ENCODE data around the gene TSEN2.
"Not testable (repeated sequence)": the region's sequence is repeated elsewhere in the genome, so short reads cannot be mapped to it uniquely, and the experiment has no call there.

TSEN2 gene

GRCh38 chr3:12472796-12473195 is 11.5 kb upstream of the TSEN2 start:
- DNase-seq = no peak

GRCh38 chr3:12473511-12473910 is 10.8 kb upstream of the TSEN2 start:
- no peak for DNase-seq

GRCh38 chr3:12476238-12476897 is 7.9 kb upstream of the TSEN2 start:
- DNase-seq = no peak

DNA sequence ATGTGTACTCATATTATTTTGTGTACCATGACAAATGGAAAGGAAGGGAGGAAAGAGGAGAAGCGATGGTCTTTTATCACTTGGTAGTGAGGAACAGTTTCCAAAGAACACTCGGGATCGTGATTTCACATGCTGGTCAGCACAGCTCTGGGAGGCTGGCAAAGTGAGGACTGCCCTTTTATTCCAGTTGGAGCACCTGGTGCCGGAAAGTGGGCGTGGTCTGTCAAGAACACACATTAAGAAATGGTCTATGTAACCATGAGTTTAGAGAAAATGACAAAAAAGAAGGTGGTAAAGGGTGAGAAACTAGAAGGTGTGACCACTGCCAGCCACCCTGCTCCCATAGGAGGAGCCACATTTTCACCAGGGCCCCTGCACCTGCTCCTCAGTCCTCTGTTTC is 7.0 kb upstream of the TSEN2 start:
- DNase-seq = no peak

DNA sequence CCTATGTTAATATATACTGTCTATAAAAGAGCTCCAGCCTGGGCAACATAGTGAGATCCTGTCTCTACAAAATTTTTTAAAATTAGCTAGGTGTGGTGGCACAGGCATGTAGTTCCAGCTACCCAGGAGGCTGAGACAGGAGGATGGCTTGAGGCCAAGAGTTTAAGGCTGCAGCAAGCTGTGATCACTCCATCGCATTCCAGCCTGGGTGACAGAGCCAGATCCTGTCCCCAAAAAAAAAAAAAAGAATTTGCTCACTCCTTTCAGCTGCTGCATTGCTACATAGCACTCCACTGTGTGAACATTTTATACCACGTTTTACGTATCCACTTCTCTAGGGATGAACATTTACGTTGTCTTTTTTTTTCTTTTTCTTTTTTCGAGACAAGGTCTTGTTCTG is 6.0 kb upstream of the TSEN2 start:
- DNase-seq = no peak

- not testable (repeated sequence) for DNase-seq
Measured at GRCh38 chr3:12479198-12479597, 5.1 kb upstream of the TSEN2 start.

DNA sequence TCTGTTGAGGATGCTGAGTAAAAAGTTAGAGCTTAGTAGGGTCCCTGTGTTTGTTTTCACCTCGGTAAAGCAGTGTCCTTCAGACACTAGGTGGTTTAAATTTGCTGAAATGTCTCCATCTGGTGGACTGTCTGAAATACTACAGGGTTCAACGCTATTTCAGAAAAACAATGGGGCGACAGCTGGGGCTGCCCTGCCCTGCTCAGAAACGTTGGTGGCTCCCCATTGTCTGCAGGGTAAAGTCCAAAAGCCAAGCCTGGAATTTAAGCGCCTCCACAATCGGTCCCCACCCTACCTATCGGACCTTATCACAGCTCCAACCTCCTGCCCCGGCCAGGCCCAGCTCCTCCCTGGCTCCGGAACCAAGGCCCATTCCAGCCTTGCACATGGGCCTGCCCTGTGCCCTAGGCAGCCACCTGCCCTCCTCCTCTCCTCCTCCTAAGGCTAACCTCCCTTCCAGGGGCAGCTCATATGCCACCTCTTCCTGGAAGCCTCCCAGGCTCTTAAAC is 4.3 kb upstream of the TSEN2 start:
- peak; percentile 47 for DNase-seq

DNA sequence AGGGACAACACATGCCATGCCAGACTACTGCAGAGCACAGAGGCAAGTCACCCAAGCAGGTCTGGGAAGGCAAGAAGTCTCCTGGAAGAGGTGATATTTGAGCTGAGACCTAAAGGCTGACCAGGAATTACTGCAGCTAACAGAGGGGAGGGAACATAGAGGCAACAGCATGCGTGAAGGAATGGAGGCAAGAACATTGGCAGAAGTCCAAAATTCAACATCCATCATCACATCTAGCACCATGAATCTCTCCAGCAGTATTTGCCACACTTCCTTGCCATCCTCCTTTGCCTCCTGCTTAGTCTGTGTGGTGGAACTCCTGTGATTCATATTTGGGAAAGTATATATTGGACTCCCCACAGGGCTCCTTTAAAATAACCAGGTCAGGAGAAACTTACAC is 870 bp upstream of the TSEN2 start:
- DNase-seq = no peak

DNA sequence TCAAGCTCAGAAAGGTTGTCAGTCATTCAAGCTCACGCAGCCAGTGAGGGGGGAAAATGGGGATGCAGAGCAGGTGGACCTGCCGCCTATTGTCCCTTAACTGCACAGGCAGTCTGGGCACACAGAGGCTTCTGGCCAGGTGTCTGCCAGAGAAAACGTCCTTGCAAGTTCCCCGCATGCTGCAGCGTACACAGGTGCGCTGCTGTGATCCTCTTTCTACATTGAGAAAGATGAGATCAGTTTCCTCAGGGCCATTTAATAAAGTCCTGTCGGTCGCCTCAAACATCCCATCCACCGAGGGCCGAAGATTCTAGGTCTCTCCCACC is 445 bp upstream of the TSEN2 start:
- no peak for DNase-seq

GRCh38 chr3:12484983-12485327 is 675 bp downstream of the TSEN2 start:
- DNase-seq = no peak

GRCh38 chr3:12486001-12486400 is 1.7 kb downstream of the TSEN2 start:
- DNase-seq = no peak

DNA sequence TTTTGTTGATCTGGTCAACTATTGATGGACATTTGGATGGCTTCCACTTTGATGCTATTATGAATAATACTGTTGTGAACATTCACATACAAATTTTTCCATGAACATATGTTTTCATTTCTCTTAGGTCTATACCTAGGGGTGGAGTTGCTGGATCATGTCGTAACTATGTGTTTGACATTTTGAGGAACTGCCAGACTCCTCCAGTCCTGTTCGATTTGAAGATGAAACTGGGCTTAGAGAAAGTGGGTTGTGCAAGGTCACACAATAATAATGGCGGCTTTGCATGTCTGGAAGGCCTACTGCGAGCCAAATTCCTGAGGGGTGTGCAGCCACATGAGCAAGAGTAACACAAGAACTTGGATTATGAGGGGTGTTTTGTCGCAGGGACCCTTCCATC is 2.6 kb downstream of the TSEN2 start:
- peak; percentile 85 for DNase-seq

GRCh38 chr3:12487336-12487735 is 3.1 kb downstream of the TSEN2 start:
- no peak for DNase-seq

GRCh38 chr3:12487786-12488185 is 3.5 kb downstream of the TSEN2 start:
- peak; percentile 31 for DNase-seq

GRCh38 chr3:12489368-12489767 is 5.1 kb downstream of the TSEN2 start:
- no peak for DNase-seq

DNA sequence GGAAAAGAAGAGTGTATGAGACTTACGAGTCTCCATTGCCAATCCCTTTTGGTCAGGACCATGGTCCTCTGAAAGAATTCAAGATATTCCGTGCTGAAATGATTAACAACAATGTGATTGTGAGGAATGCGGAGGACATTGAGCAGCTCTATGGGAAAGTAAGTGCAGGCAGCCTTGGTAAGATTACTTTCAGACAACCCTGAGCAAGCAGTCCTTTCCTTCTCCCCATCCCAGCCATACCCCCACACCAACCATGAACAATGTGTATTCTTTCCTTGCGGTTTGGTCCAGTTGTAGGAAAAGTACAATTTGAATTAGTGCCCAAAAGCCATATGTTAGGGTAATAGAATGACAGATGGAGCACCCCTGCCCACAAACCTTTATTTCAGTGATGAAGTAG is 5.6 kb downstream of the TSEN2 start:
- DNase-seq = no peak

DNA sequence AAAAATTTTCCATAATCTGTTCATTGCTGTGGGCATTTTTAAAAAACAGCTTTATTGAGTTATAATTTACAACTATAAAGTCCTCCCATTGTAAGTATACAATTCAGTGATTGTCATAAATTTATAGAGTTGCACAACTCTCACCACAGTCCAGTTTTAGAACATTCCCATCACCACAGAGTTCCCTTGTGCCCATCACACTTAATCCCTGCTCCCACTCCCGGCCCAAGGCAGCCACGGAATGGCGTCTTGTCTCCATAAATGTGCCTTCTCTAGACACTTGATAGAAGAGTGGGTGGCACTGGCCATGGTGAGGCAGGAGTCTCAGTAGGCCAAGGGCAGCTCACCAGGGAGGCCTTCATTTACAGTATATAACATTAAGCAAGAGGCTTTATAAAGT is 6.3 kb downstream of the TSEN2 start:
- DNase-seq = no peak

GRCh38 chr3:12495749-12496452 is 11.6 kb downstream of the TSEN2 start:
- DNase-seq = no peak

DNA sequence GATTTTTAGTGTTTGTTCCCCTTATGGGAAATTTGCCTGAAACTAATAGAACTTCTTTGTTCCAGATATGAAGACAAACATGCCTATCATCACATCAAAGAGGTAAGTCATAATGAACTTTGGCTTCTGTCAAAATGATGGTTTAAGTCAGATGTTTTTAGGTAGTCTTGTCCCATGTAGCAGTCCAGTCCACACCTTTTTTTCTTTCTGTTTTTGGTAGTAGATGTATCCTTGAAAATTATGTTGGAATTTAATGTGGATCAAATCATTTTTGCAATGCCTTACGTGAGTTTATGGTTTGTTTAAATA is 12.1 kb downstream of the TSEN2 start:
- DNase-seq = no peak

- no peak for DNase-seq
Measured at GRCh38 chr3:12499474-12499873, 15.2 kb downstream of the TSEN2 start.

DNA sequence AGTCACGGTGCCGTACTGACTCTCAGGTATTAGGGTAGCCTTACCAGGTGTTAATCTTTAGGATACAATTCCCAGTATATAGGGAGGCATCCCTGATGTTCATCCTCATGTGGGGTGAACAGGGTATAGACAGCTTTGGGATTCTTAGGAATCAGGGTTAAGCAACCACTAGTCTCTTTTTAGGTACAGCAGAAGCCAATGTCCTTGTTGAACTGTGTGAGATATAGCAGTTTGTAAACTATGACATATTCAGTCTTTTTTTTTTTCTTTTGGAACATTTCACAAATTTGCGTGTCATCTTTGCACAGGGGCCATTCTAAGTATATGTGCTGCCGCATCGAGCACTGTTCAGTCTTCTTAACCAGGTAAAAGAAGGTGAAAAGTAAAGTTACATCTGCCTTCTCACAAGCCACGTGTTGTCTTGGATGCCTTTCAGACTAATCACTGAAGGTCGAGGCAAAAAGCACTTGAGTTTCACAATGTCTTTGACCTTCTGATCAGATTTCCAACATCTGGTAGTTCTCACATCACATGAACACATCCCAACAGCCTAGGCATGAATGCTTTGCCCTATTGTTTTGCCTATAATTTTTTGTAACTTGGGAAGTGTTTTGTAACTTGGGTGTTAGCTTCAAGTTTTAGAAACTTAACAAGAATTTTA is 17.2 kb downstream of the TSEN2 start:
- DNase-seq = no peak

DNA sequence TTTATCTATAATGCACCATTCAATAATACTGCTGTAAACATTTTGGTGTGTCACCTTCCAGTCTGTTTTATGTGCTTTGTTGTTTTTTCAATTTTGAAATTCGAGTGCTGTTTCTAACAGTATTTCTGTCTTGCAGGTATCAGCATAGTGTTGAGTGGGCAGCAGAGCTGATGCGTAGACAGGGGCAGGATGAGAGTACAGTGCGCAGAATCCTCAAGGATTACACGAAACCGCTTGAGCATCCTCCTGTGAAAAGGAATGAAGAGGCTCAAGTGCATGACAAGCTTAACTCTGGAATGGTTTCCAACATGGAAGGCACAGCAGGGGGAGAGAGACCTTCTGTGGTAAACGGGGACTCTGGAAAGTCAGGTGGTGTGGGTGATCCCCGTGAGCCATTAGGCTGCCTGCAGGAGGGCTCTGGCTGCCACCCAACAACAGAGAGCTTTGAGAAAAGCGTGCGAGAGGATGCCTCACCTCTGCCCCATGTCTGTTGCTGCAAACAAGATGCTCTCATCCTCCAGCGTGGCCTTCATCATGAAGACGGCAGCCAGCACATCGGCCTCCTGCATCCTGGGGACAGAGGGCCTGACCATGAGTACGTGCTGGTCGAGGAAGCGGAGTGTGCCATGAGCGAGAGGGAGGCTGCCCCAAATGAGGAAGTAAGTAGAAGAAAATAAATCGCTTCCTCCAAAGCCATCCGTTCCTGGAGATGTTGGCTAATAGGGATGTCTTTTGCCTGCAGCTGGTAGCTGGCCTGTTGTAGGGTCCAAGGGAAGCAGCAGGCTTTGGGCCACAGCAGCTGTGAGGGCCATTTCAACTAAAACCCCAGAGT is 19.1 kb downstream of the TSEN2 start:
- peak; percentile 67 for DNase-seq

GRCh38 chr3:12506201-12506709 is 22.0 kb downstream of the TSEN2 start:
- DNase-seq = no peak
